Embryonic facial prominence (tissue), 1 donor: ENCODE measurements around the gene TAS2R19.
"Not testable (repeated sequence)": the region's sequence is repeated elsewhere in the genome, so short reads cannot be mapped to it uniquely, and the experiment has no call there.

Experiments used
- DNase-seq: peaks from one replicate; pipeline ENCODE4 v3.0.0-alpha.2; 2016; ENCODE audit errors: extremely low spot score

Gene TAS2R19, protein sequence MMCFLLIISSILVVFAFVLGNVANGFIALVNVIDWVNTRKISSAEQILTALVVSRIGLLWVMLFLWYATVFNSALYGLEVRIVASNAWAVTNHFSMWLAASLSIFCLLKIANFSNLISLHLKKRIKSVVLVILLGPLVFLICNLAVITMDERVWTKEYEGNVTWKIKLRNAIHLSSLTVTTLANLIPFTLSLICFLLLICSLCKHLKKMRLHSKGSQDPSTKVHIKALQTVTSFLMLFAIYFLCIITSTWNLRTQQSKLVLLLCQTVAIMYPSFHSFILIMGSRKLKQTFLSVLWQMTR

DNA sequence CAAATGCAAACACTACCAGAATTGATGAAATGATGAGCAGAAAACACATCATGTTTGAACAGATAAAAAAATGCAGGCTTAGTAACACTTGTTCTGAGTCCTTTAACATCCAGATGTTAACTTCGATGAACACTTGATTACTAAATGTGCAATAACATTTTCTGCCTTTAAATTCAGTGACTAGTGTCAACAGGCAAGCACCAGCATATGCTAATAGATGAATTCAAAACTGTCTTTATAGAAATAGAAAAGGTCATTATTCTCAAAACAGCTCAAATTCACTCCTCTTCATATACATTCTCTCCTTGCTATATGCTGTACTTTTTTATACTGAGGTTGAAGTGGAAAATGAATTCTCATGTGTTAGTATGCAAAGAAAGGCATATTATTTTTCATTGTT, at the start of gene TAS2R19:
Gene TAS2R19 (minus strand): TSS at position 101 of the 400 bp plus-strand sequence. CDS start 49 bp downstream, at position 52.
- no peak for DNase-seq

DNA sequence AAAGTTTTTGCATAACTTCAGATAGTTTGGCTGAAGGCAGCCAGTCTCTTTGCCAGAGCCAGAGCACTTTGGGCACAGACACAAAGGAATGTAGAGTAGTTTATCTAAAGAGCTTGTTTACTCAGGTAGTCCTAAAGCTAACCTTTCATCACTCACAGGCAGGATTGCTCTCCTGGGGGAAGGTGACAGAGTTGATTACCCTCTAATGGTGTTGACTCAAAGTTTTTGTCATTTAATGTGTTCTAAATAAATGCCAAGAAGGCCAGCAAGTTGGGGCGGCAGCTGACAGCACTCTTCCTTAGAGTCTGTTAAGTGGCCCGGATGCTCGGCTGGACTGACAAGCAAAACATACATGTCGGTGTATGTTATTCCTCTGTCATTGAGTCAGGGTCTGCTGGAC, 49.0 kb upstream of the TAS2R19 start:
- no peak for DNase-seq

GRCh38 chr12:11070999-11071398, 48.6 kb upstream of the TAS2R19 start:
- no peak for DNase-seq

- DNase-seq, result no peak
Measured at GRCh38 chr12:11069854-11070365, 47.5 kb upstream of the TAS2R19 start.

DNA sequence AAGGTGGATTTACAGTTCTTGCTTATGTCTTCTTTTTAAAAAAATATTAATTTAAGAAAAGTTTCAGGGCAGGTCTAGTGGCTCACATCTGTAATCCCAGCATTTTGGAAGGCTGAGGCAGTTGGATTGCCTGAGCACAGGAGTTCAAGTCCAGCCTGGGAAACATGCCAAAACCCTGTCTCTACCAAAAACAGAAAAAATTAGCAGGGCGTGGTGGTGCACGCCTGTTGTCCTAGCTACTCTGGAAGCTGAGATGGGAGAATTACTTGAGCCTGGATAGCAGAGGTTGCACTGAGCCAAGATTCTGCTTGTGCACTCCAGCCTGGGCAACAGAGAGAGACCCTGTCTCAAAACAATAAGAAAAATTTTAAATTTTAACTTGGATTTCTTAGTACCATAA, 45.1 kb upstream of the TAS2R19 start:
- DNase-seq, result no peak

DNA sequence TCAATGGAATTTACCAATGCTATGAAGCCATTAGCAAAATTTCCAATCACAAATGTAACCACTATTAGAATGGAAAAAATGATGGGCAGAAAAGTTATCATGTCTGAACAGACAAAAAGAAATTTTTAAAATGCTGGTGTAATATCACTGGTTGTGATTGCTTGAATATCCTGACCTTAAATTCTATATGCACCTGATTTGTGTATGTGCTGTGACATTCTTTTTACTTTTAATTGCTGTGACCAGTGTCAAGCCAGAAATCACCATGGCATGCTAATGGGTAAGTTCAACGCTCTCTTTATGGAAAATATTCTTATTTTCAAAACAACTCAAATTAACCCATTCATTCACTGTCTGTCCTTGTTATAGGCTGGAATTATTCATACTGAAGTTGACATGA, 39.8 kb upstream of the TAS2R19 start, which contains the start of gene TAS2R46:
Gene TAS2R46 (minus strand): TSS at position 101 of the 400 bp plus-strand sequence. CDS start 0 bp downstream, at position 101.
- not testable (repeated sequence) for DNase-seq

DNA sequence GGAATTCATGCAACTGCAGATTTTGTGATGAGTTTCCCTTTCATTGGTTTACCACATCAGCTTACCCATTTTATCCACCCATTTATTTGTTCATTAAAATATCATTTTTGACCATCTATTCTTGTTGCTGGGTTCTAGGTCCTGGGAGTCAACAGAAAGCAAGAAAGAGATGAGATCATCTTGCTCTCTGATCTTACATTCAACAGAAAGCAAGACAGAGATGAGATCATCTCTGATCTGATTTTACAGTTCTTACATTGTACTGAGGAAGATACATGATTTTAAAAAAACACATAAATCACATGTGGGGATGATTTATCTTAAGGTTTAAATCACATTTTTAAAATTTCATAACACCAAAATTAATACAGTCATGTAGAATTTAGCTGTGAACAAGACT, 37.4 kb upstream of the TAS2R19 start:
- DNase-seq, result no peak

- DNase-seq, result no peak
Measured at GRCh38 chr12:11059041-11059440, 36.6 kb upstream of the TAS2R19 start.

- no peak for DNase-seq
Measured at GRCh38 chr12:11055306-11055705, 32.9 kb upstream of the TAS2R19 start.

GRCh38 chr12:11049806-11050531, 27.5 kb upstream of the TAS2R19 start:
- not testable (repeated sequence) for DNase-seq

DNA sequence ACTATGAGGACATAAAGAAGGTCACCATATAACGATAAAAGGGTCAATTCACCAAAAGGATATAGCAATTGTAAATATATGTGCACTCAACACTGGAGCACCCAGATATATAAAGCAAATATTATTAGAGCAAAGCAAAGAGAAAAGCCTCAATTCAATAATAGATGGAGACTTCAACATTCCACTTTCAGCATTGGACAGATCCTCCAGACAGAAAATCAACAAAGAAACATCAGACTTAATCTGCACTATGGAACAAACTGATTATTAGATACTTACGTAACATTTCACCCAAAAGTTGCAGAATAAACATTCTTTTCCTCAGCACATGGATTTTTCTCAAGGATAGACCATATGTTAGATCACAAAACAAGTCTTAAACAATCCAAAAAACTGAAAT, 18.9 kb upstream of the TAS2R19 start:
- DNase-seq, result not testable (repeated sequence)

GRCh38 chr12:11040162-11040561, 17.7 kb upstream of the TAS2R19 start:
- no peak for DNase-seq

DNA sequence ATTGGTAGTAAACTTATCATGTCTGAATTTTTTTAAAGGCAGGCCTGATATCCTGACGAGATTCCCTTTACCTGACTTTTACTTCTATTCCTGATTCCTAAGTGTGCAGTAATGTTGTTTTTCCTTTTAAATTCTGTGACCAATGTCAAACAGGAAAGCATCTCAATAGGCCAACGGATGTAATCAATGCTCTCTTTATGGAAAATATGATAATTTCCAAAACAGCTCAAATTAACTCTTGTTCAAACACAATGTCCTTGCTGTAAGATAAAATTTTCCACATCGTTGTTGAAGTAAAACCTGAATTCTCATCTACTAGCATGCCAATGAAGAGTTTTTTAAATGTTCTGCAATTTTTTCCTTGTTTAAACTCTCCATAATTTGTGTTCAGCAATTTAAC, 16.8 kb upstream of the TAS2R19 start:
- no peak for DNase-seq

DNA sequence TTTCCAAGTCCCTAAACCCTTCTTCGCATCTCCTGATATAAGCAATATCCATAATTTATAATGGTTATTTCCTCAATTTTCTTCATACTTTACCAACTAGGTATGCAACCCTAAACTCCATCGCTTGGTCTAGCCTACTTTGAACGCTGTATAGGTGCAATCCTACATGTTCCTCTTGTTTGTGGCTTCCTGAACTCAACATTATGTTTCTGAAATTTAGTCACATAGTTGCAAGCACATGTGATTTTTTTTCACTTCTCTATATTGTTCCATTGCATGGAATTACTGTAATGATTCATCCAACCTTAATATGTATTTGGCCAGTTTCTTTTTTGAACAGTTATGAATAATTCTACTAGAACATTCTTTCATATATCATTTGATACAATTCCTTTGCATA, 11.5 kb upstream of the TAS2R19 start:
- DNase-seq, result not testable (repeated sequence)

DNA sequence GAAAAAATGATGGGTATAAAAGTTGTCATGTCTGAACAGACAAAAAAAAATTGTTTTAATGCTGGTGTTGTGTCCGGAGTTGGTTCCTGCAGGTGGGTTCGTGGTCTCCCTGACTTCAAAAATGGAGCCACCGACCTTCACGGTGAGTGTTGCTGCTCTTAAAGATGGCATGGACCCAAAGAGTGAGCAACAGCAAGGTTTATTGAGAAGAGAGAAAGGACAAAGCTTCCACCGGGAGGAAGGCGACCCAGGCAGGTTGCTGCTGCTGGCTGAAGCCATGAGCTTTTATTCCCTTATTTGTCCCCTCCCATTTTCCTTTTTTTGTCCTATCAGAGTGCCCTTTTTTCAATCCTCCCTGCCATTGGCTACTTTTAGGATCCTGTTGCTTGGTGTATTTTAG, 8.9 kb upstream of the TAS2R19 start, which contains the start of gene TAS2R31:
Gene TAS2R31 (minus strand): TSS at position 101 of the 400 bp plus-strand sequence. CDS start 72 bp downstream, at position 29.
- DNase-seq, result no peak

- no peak for DNase-seq
Measured at GRCh38 chr12:11026118-11026517, 3.7 kb upstream of the TAS2R19 start.

- DNase-seq, result no peak
Measured at GRCh38 chr12:11023387-11023786, 967 bp upstream of the TAS2R19 start.

- no peak for DNase-seq
Measured at GRCh38 chr12:11016937-11017336, 5.5 kb downstream of the TAS2R19 start.

DNA sequence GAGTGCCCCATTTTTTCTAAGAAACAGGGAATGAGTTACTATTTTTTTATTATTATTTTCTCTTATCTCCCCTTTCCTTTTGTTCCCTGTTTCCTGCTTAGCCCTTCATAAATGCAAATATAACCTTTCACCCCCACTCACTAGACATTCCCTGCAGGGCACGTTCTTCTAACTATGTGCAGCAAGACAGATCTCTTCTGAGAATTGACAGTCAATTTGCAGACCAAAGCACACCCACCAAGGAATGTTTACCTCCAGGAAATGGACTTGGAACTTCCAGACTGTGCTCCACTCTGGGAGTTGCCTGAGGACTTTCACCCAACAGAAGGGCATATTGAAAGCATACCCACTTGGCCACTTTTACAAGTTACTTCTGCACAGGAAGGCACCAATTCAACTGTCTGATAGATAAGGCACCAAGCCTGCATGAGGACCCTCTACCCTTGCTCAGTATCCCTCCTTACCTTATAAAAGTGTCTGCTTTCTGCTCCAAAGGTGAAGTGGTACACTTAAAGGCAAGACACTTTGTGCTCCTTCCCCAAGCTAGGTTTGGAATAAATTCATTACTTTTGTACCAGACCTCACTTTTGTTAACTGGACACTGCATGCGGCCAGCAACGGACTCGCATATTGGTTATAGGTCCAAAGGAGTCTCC, 6.5 kb downstream of the TAS2R19 start:
- no peak for DNase-seq

- DNase-seq, result no peak
Measured at GRCh38 chr12:11014234-11014633, 8.2 kb downstream of the TAS2R19 start.

- DNase-seq, result no peak
Measured at GRCh38 chr12:11007608-11008007, 14.8 kb downstream of the TAS2R19 start.

DNA sequence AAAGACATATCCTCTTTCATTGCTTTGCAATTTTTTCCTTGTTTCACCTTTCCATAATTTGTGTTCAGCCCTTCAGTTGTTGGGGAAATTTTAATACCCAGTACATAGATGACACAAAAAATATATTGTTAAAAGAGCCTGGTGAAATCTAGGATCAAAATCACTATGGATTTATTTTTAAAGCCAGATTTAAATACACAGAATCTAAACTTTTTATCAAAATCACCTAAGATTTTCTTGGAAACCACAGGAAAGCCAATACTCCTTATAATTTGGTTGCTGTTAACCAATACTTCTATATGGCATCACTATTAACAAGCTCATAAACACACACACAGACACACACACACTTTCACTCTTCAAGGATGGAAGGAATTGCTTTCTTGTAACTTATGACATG, 24.2 kb downstream of the TAS2R19 start, which contains the start of gene TAS2R20:
Gene TAS2R20 (minus strand): TSS at position 101 of the 400 bp plus-strand sequence. CDS start 429 bp downstream, outside the sequence.
- DNase-seq, result no peak
